IMR-90 (cell line): ENCODE data around the gene PDX1. TPM values are rescaled to one million over a fixed set of nuclear protein-coding genes. Genes with fewer than 3 reads are reported as not detected.

Experiments
- ATAC-seq: fragments of 200-7000 bp; cut with Tn5 transposase; 2 replicates; pipeline ENCODE4 v1.9.1; 2020; ENCODE audit warnings: low read depth, mild to moderate bottlenecking, moderate library complexity
- BruUV-seq: library from RNA; stranded (reverse); fragments of 400-500 nt; replicated peaks from 2 replicates; lab custom pipeline; 2021; lab: Mats Ljungman, UMichigan
- CTCF ChIA-PET: fragments of 300-600 bp; formaldehyde crosslinking; extraction: SDS; loops from one replicate; lab custom pipeline; 2021; ENCODE audit warnings: antibody characterized with exemption; lab: Yijun Ruan, JAX
- POLR2A ChIA-PET: fragments of 300-600 bp; sonication (Branson Sonifier 250); formaldehyde crosslinking; loops from one replicate; lab custom pipeline; 2022; ENCODE audit warnings: antibody characterized with exemption; ENCODE audit not compliant: unreplicated experiment; lab: Charles Lee
- DNase-seq: peaks from one replicate; pipeline ENCODE4 v3.0.0; 2013
- H2AFZ ChIP-seq: replicated peaks from 2 replicates; pipeline ENCODE3; 2013; ENCODE audit warnings: low read length, mild to moderate bottlenecking; ENCODE audit not compliant: poor library complexity
- H2AK5ac ChIP-seq: 2 replicates; pipeline ENCODE4 v1.6.1; 2013; ENCODE audit warnings: low read depth, low read length, inconsistent platforms
- H2AK9ac ChIP-seq: replicated peaks from 2 replicates; pipeline ENCODE3; 2013; ENCODE audit warnings: mild to moderate bottlenecking, low read depth, low read length, moderate library complexity; ENCODE audit not compliant: poor library complexity
- H2BK120ac ChIP-seq: 2 replicates; pipeline ENCODE4 v1.6.1; 2013; ENCODE audit warnings: low read depth, low read length, inconsistent platforms
- H2BK15ac ChIP-seq: 3 replicates; pipeline ENCODE4 v1.6.1; 2013; ENCODE audit warnings: low read depth, low read length, inconsistent platforms
- H2BK20ac ChIP-seq: 2 replicates; pipeline ENCODE4 v1.6.1; 2013; ENCODE audit warnings: low read depth, mild to moderate bottlenecking, inconsistent platforms, low read length, moderate library complexity
- H2BK5ac ChIP-seq: 2 replicates; pipeline ENCODE4 v1.6.1; 2013; ENCODE audit warnings: mild to moderate bottlenecking, low read depth, low read length, inconsistent platforms; ENCODE audit not compliant: poor library complexity, severe bottlenecking
- H3K14ac ChIP-seq: replicated peaks from 2 replicates; pipeline ENCODE4 v1.6.1; 2013; ENCODE audit warnings: low read depth, low read length, inconsistent platforms
- H3K18ac ChIP-seq: 2 replicates; pipeline ENCODE4 v1.6.1; 2013; ENCODE audit warnings: low read depth, low read length, control low read depth
- H3K23ac ChIP-seq: 2 replicates; pipeline ENCODE4 v1.6.1; 2013; ENCODE audit warnings: low read depth, low read length, inconsistent platforms
- H3K27ac ChIP-seq: 2 replicates; pipeline ENCODE4 v1.5.1; 2013; ENCODE audit warnings: mild to moderate bottlenecking, control low read depth, low read length; ENCODE audit not compliant: insufficient read depth
- H3K27me3 ChIP-seq: 2 replicates; pipeline ENCODE4 v1.6.1; 2013; ENCODE audit warnings: low read length; ENCODE audit not compliant: control insufficient read depth, insufficient read depth
- H3K36me3 ChIP-seq: 2 replicates; pipeline ENCODE4 v1.6.1; 2013; ENCODE audit warnings: low read length, mixed read lengths; ENCODE audit not compliant: control insufficient read depth, insufficient read depth
- H3K4ac ChIP-seq: 2 replicates; pipeline ENCODE4 v1.6.1; 2013; ENCODE audit warnings: low read depth, low read length, inconsistent platforms
- H3K4me1 ChIP-seq: 2 replicates; pipeline ENCODE4 v1.6.1; 2013; ENCODE audit warnings: low read length, mixed read lengths; ENCODE audit not compliant: control insufficient read depth, insufficient read depth
- H3K4me2 ChIP-seq: 2 replicates; pipeline ENCODE4 v1.6.1; 2013; ENCODE audit warnings: low read depth, mild to moderate bottlenecking, control low read depth, low read length, moderate library complexity
- H3K4me3 ChIP-seq: 2 replicates; pipeline ENCODE4 v1.5.1; 2013; ENCODE audit warnings: low read depth, mild to moderate bottlenecking, control low read depth, low read length, moderate library complexity; ENCODE audit not compliant: insufficient read depth
- H3K56ac ChIP-seq: 2 replicates; pipeline ENCODE4 v1.6.1; 2013; ENCODE audit warnings: low read length, inconsistent platforms; ENCODE audit not compliant: insufficient read depth; ENCODE audit errors: extremely low read depth
- H3K79me1 ChIP-seq, 2 experiments: 2 replicates each; pipeline ENCODE4 v1.6.1; 2013; ENCODE audit warnings: low read length in 2 of 2, inconsistent platforms in 1 of 2, low read depth in 1 of 2
- H3K9ac ChIP-seq: 2 replicates; pipeline ENCODE4 v1.6.1; 2013; ENCODE audit warnings: low read depth, low read length, control low read depth
- H3K9me1 ChIP-seq: 2 replicates; pipeline ENCODE4 v1.6.1; 2013; ENCODE audit warnings: low read length, inconsistent platforms; ENCODE audit not compliant: insufficient read depth
- H3K9me3 ChIP-seq: 2 replicates; pipeline ENCODE4 v1.6.1; 2013; ENCODE audit warnings: low read length; ENCODE audit not compliant: control insufficient read depth, insufficient read depth
- H4K20me1 ChIP-seq: 2 replicates; pipeline ENCODE4 v1.6.1; 2013; ENCODE audit warnings: low read length, inconsistent platforms; ENCODE audit not compliant: insufficient read depth
- H4K5ac ChIP-seq: 2 replicates; pipeline ENCODE4 v1.6.1; 2013; ENCODE audit warnings: mild to moderate bottlenecking, low read depth, low read length, control low read depth
- H4K8ac ChIP-seq, 2 experiments: 2 replicates each; pipeline ENCODE4 v1.6.1; 2013; ENCODE audit warnings: low read depth in 2 of 2, low read length in 2 of 2, control low read depth in 1 of 2, inconsistent platforms in 1 of 2
- H4K91ac ChIP-seq: 2 replicates; pipeline ENCODE4 v1.6.1; 2013; ENCODE audit warnings: low read depth, low read length, inconsistent platforms; ENCODE audit not compliant: insufficient read depth
- BHLHE40 ChIP-seq: fragments of 150-350 bp; IDR thresholded peaks from 2 replicates; pipeline ENCODE4 v1.6.1; 2016; ENCODE audit warnings: mild to moderate bottlenecking, low read depth, low read length
- CEBPB ChIP-seq: IDR thresholded peaks from 2 replicates; pipeline ENCODE4 v1.6.1; 2012; ENCODE audit warnings: low read depth, low read length, improper control_type of control experiment
- CTCF ChIP-seq: conservative IDR thresholded peaks from 2 replicates; pipeline ENCODE4 v1.5.1; 2012; ENCODE audit warnings: mild to moderate bottlenecking, low read depth, low read length, improper control_type of control experiment
- ELK1 ChIP-seq: fragments of 150-350 bp; IDR thresholded peaks from 2 replicates; pipeline ENCODE4 v1.6.1; 2016; ENCODE audit warnings: low read depth, mild to moderate bottlenecking, low read length, moderate library complexity, borderline replicate concordance
- FOS ChIP-seq: fragments of 150-350 bp; IDR thresholded peaks from 2 replicates; pipeline ENCODE4 v1.6.1; 2016; ENCODE audit warnings: low read depth, low read length
- MAFK ChIP-seq: IDR thresholded peaks from 2 replicates; pipeline ENCODE4 v1.6.1; 2012; ENCODE audit warnings: low read depth, low read length, improper control_type of control experiment
- MAZ ChIP-seq: IDR thresholded peaks from 2 replicates; pipeline ENCODE4 v1.6.1; 2012; ENCODE audit warnings: low read depth, mild to moderate bottlenecking, low read length, improper control_type of control experiment, moderate library complexity, borderline replicate concordance
- NFE2L2 ChIP-seq: fragments of 150-350 bp; IDR thresholded peaks from 2 replicates; pipeline ENCODE4 v1.6.1; 2016; ENCODE audit warnings: low read depth, mild to moderate bottlenecking, low read length
- POLR2A ChIP-seq: IDR thresholded peaks from 2 replicates; pipeline ENCODE4 v1.6.1; 2012; ENCODE audit warnings: mild to moderate bottlenecking, low read depth, low read length
- RCOR1 ChIP-seq: IDR thresholded peaks from 2 replicates; pipeline ENCODE4 v1.6.1; 2012; ENCODE audit warnings: mild to moderate bottlenecking, low read length, improper control_type of control experiment; ENCODE audit not compliant: insufficient replicate concordance
- WGBS, 2 experiments: methylation state at CpG; one replicate each; pipeline versions ENCODE4 v1.1.5 to v1.1.7; 2013; ENCODE audit warnings: missing lambda C conversion rate in 2 of 2; ENCODE audit not compliant: insufficient read length in 1 of 2; ENCODE audit errors: extremely low coverage in 2 of 2; 5-methylcytosine and 5-hydroxymethylcytosine counted together
- dilution Hi-C: fragments of 300-500 bp; cut with HindIII; formaldehyde crosslinking; loops from one replicate; pipeline ENCODE4 v1.14.3; 2018; ENCODE audit warnings: low sequenced_read_pairs; ENCODE audit not compliant: unreplicated experiment
- in situ Hi-C: fragments of 300-500 bp; cut with MboI; formaldehyde crosslinking; loops from 3 replicates; pipeline ENCODE4 v1.14.3; 2019; ENCODE audit warnings: low sequenced_read_pairs, inconsistent platforms, mixed read lengths
- intact Hi-C: fragments of 100-400 bp; cut with micrococcal nuclease; formaldehyde crosslinking; loops from 2 replicates; pipeline ENCODE4 v1.10.0; 2022
- polyA plus RNA-seq, 3 experiments: library from polyadenylated mRNA; depleted of rRNA; stranded (reverse); fragments of >200 nt; gene quantifications; 2 replicates each; pipeline ENCODE4 v1.2.3, GENCODE V29; 2012; ENCODE audit warnings: low replicate concordance in 1 of 3
- total RNA-seq: library from RNA; depleted of rRNA; stranded (reverse); fragments of >200 nt; gene quantifications from 2 replicates; pipeline ENCODE4 v1.2.3, GENCODE V29; 2012

PDX1 gene
- total and polyA plus RNA-seq, 2 of the 4 experiments (the other 2 are of a cell fraction): not detected

- Histone ChIP-seq H3K4me3 (no peak overlapping the region), H4K8ac (no peak overlapping the region), H2BK20ac (no peak overlapping the region), H3K4ac (no peak overlapping the region), H2AK9ac (no peak overlapping the region), H2BK5ac (no peak overlapping the region), H3K9me1 (peaks cover 3% of the 10 kb centered on the region; the same call in 1 of the 2 replicates), H3K4me1 (no peaks in the 10 kb centered on the region), H3K14ac (no peak overlapping the region), H3K56ac (no peak overlapping the region), H2BK120ac (no peak overlapping the region), H3K4me2 (no peak overlapping the region), H3K36me3 (no peaks in the 10 kb centered on the region), H3K27me3 (peaks cover 29% of the 10 kb centered on the region), H3K23ac (no peak overlapping the region), H2AFZ (no peak overlapping the region), H4K5ac (no peak overlapping the region), H4K20me1 (no peaks in the 10 kb centered on the region), H3K9ac (no peak overlapping the region), H3K79me1 (no peaks in the 10 kb centered on the region), H2AK5ac (no peak overlapping the region), H3K18ac (no peak overlapping the region), H3K9me3 (peaks cover 2% of the 10 kb centered on the region; the same call in 1 of the 2 replicates), H4K91ac (no peak overlapping the region), H2BK15ac (no peak overlapping the region), H3K27ac (no peak overlapping the region)
- DNase-seq (no peak), ATAC-seq (no peak)
- dilution Hi-C loops (no loop called here), in situ Hi-C loops (no loop called here), intact Hi-C loops (no loop called here)
- ChIA-PET POLR2A (no interaction called here), CTCF (no interaction called here)
- no CpG with 5 or more reads among the region's 2 CpGs for WGBS, 2 experiments
- TF ChIP-seq FOS (no peak), MAFK (no peak), ELK1 (no peak), CTCF (no peak), NFE2L2 (no peak), RCOR1 (no peak), CEBPB (no peak), BHLHE40 (no peak), POLR2A (no peak), MAZ (no peak)
- BruUV-seq: no TSS peak
Observed at GRCh38 chr13:27911521-27911920, 8.3 kb upstream of the PDX1 start.
